SU-DHL-6 (cell line): ENCODE measurements around the gene MRE11.

Experiments used
- H2AFZ ChIP-seq: fragments of 200-600 bp; sonication (generic); 2 replicates; pipeline ENCODE4 v1.6.1; 2014; ENCODE audit warnings: low read depth, mild to moderate bottlenecking, moderate library complexity, mixed read lengths, antibody characterized with exemption, low read length; ENCODE audit not compliant: severe bottlenecking
- H3F3A ChIP-seq: fragments of 200-600 bp; shearing (Covaris generic); 2 replicates; pipeline ENCODE4 v1.6.0; 2016; ENCODE audit warnings: antibody characterized with exemption, mild to moderate bottlenecking; ENCODE audit not compliant: insufficient read depth
- H3K27ac ChIP-seq: fragments of 200-600 bp; sonication (generic); 2 replicates; pipeline ENCODE4 v1.5.1; 2016; ENCODE audit warnings: low read depth, mild to moderate bottlenecking, low read length, moderate library complexity, mixed read lengths
- H3K27me3 ChIP-seq: fragments of 200-600 bp; sonication (generic), shearing (Covaris generic); 2 replicates; pipeline ENCODE4 v1.6.0; 2014; ENCODE audit warnings: mild to moderate bottlenecking, low read length
- H3K36me3 ChIP-seq: fragments of 200-600 bp; sonication (generic); 2 replicates; pipeline ENCODE4 v1.6.1; 2014; ENCODE audit warnings: mild to moderate bottlenecking, low read length, mixed read lengths
- H3K4me2 ChIP-seq: fragments of 300-600, 200-600 bp; shearing (Covaris generic), sonication (generic); 2 replicates; pipeline ENCODE4 v1.6.0; 2014; ENCODE audit warnings: low read length, low read depth, mild to moderate bottlenecking; ENCODE audit not compliant: poor library complexity, severe bottlenecking
- H3K4me3 ChIP-seq: fragments of 200-600 bp; sonication (generic); 2 replicates; pipeline ENCODE4 v1.5.1; 2014; ENCODE audit warnings: antibody characterized with exemption, low read length, mild to moderate bottlenecking, mixed read lengths; ENCODE audit not compliant: insufficient read depth, poor library complexity, severe bottlenecking
- H3K79me2 ChIP-seq: fragments of 200-600 bp; sonication (generic); 2 replicates; pipeline ENCODE4 v1.6.1; 2014; ENCODE audit warnings: mild to moderate bottlenecking, low read length, moderate library complexity; ENCODE audit not compliant: insufficient read depth
- H3K9ac ChIP-seq: fragments of 200-600 bp; sonication (generic); 2 replicates; pipeline ENCODE4 v1.7.0; 2014; ENCODE audit warnings: mild to moderate bottlenecking, low read length
- H3K9me2 ChIP-seq: fragments of 200-600 bp; sonication (generic); replicated peaks from 2 replicates; pipeline ENCODE4 v1.6.1; 2014; ENCODE audit warnings: low read length; ENCODE audit not compliant: insufficient read depth
- H3K9me3 ChIP-seq: fragments of 200-600 bp; sonication (generic); 2 replicates; pipeline ENCODE4 v1.6.1; 2014; ENCODE audit warnings: low read length, mixed read lengths; ENCODE audit not compliant: insufficient read depth
- H4K20me1 ChIP-seq: fragments of 200-600 bp; sonication (generic); 2 replicates; pipeline ENCODE4 v1.6.1; 2014; ENCODE audit warnings: low read depth, mild to moderate bottlenecking, antibody characterized with exemption, low read length, moderate library complexity, mixed read lengths
- EZH2phosphoT487 ChIP-seq: fragments of 200-600 bp; sonication (generic), shearing (Covaris generic); conservative IDR thresholded peaks from 2 replicates; pipeline ENCODE4 v1.6.1; 2018; ENCODE audit warnings: mild to moderate bottlenecking, antibody characterized with exemption, low read length, moderate library complexity, mixed read lengths
- TF ChIP-seq, protein P1 (sequence below): fragments of 200-600 bp; sonication (generic); IDR thresholded peaks from one replicate; pipeline ENCODE4 v1.5.1; 2017; ENCODE audit warnings: antibody characterized with exemption, mild to moderate bottlenecking, low read length, moderate library complexity; ENCODE audit not compliant: insufficient read depth, poor library complexity, severe bottlenecking

The MRE11 gene

DNA sequence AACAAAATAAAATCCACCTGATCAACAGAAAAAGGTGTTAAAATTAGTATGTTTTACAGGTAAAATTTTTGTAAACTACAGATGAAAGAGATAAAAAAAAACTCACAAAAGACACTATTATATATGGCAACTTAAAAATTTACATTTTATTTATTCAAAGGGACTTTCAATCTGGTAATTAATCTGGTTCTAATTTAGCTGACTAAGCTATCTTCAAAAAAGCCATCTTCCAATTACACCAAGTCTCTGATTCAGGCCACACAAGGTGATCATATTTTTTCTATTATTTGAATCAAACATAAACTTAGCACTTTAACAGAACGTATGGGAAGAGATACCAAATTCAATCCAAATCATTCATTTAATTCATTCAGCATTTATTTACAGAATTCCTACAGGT is 7.6 kb downstream of the MRE11 start:
- no peaks in the 10 kb centered on the region for H4K20me1 ChIP-seq
- no peaks in the 10 kb centered on the region for H3K9me3 ChIP-seq
- H3K9ac ChIP-seq, result no peak overlapping the region
- H3K27ac ChIP-seq, result no peak overlapping the region
- no peak for TF ChIP-seq EZH2phosphoT487
- TF ChIP-seq, protein P1, sequence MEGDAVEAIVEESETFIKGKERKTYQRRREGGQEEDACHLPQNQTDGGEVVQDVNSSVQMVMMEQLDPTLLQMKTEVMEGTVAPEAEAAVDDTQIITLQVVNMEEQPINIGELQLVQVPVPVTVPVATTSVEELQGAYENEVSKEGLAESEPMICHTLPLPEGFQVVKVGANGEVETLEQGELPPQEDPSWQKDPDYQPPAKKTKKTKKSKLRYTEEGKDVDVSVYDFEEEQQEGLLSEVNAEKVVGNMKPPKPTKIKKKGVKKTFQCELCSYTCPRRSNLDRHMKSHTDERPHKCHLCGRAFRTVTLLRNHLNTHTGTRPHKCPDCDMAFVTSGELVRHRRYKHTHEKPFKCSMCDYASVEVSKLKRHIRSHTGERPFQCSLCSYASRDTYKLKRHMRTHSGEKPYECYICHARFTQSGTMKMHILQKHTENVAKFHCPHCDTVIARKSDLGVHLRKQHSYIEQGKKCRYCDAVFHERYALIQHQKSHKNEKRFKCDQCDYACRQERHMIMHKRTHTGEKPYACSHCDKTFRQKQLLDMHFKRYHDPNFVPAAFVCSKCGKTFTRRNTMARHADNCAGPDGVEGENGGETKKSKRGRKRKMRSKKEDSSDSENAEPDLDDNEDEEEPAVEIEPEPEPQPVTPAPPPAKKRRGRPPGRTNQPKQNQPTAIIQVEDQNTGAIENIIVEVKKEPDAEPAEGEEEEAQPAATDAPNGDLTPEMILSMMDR, result no peak
- H3K4me2 ChIP-seq, result no peak overlapping the region
- H2AFZ ChIP-seq, result no peak overlapping the region
- H3K79me2 ChIP-seq, result peaks cover 2% of the 10 kb centered on the region; the same call in 1 of the 2 replicates
- H3F3A ChIP-seq, result no peaks in the 10 kb centered on the region
- H3K27me3 ChIP-seq, result no peaks in the 10 kb centered on the region
- H3K9me2 ChIP-seq, result no peaks in the 10 kb centered on the region
- no peak overlapping the region for H3K4me3 ChIP-seq
- H3K36me3 ChIP-seq, result peaks cover 62% of the 10 kb centered on the region

DNA sequence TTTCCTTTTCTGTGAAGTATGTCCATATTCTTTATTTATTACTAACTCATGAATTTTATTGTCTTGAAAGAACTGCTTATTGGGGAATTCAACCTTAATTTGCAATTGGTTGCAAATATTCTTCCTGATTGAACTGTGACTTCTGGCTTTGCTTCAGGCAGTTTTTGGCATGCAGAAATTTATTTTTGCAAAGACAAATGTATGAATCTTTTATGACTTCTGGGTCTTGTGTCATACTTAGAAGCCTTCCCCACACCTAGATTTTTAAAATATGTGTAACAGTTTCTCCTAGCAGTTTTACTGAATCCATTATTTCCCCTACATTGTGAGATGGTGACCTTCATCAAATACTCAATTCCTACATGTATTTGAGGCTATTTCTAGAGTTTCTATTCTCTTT is 12.3 kb downstream of the MRE11 start:
- Histone ChIP-seq H3K9me3 (no peaks in the 10 kb centered on the region), H3K27ac (no peak overlapping the region), H3K4me3 (no peak overlapping the region), H3K36me3 (peaks cover 48% of the 10 kb centered on the region), H3F3A (no peaks in the 10 kb centered on the region), H3K79me2 (no peaks in the 10 kb centered on the region), H3K9ac (no peak overlapping the region), H3K4me2 (no peak overlapping the region), H4K20me1 (no peaks in the 10 kb centered on the region), H3K9me2 (no peaks in the 10 kb centered on the region), H3K27me3 (no peaks in the 10 kb centered on the region), H2AFZ (no peak overlapping the region)
- no peak for TF ChIP-seq EZH2phosphoT487
- TF ChIP-seq, protein P1, result no peak

DNA sequence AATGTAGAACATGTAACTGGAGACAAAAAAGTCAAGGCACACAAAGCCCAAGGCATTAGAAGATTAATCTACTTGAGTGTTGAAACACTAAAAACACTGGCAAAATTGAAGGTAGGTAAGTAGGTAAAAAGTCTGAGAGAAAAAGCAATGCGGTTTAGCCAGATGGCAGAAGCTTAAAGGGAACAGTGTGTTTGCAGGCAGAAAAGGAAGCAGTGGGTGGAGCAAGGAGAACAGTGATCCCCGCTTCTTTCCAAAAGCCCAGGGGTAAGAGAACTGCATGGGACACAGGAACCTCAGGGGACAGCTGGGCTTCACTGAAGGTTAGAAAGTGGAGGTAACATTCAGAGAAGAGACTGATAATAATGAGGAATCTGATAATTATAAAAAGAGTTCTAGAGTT is 16.0 kb downstream of the MRE11 start:
- no peak overlapping the region for H3K9ac ChIP-seq
- H3K79me2 ChIP-seq, result no peaks in the 10 kb centered on the region
- no peak overlapping the region for H3K27ac ChIP-seq
- peaks cover 39% of the 10 kb centered on the region; the same call in 1 of the 2 replicates for H3K36me3 ChIP-seq
- no peaks in the 10 kb centered on the region for H4K20me1 ChIP-seq
- H3K4me2 ChIP-seq, result no peak overlapping the region
- H3K4me3 ChIP-seq, result no peak overlapping the region
- H3F3A ChIP-seq, result no peaks in the 10 kb centered on the region
- H3K9me2 ChIP-seq, result no peaks in the 10 kb centered on the region
- H2AFZ ChIP-seq, result no peak overlapping the region
- TF ChIP-seq EZH2phosphoT487, result no peak
- TF ChIP-seq, protein P1, result no peak
- H3K9me3 ChIP-seq, result no peaks in the 10 kb centered on the region
- no peaks in the 10 kb centered on the region for H3K27me3 ChIP-seq
